SU-DHL-6 (cell line): ENCODE results near the gene E4F1.

Experiments
- H2AFZ ChIP-seq: fragments of 200-600 bp; sonication (generic); 2 replicates; pipeline ENCODE4 v1.6.1; 2014; ENCODE audit warnings: low read depth, mild to moderate bottlenecking, moderate library complexity, mixed read lengths, antibody characterized with exemption, low read length; ENCODE audit not compliant: severe bottlenecking
- H3F3A ChIP-seq: fragments of 200-600 bp; shearing (Covaris generic); 2 replicates; pipeline ENCODE4 v1.6.0; 2016; ENCODE audit warnings: antibody characterized with exemption, mild to moderate bottlenecking; ENCODE audit not compliant: insufficient read depth
- H3K27ac ChIP-seq: fragments of 200-600 bp; sonication (generic); 2 replicates; pipeline ENCODE4 v1.5.1; 2016; ENCODE audit warnings: low read depth, mild to moderate bottlenecking, low read length, moderate library complexity, mixed read lengths
- H3K27me3 ChIP-seq: fragments of 200-600 bp; sonication (generic), shearing (Covaris generic); 2 replicates; pipeline ENCODE4 v1.6.0; 2014; ENCODE audit warnings: mild to moderate bottlenecking, low read length
- H3K36me3 ChIP-seq: fragments of 200-600 bp; sonication (generic); 2 replicates; pipeline ENCODE4 v1.6.1; 2014; ENCODE audit warnings: mild to moderate bottlenecking, low read length, mixed read lengths
- H3K4me2 ChIP-seq: fragments of 300-600, 200-600 bp; shearing (Covaris generic), sonication (generic); 2 replicates; pipeline ENCODE4 v1.6.0; 2014; ENCODE audit warnings: low read length, low read depth, mild to moderate bottlenecking; ENCODE audit not compliant: poor library complexity, severe bottlenecking
- H3K4me3 ChIP-seq: fragments of 200-600 bp; sonication (generic); 2 replicates; pipeline ENCODE4 v1.5.1; 2014; ENCODE audit warnings: antibody characterized with exemption, low read length, mild to moderate bottlenecking, mixed read lengths; ENCODE audit not compliant: insufficient read depth, poor library complexity, severe bottlenecking
- H3K79me2 ChIP-seq: fragments of 200-600 bp; sonication (generic); 2 replicates; pipeline ENCODE4 v1.6.1; 2014; ENCODE audit warnings: mild to moderate bottlenecking, low read length, moderate library complexity; ENCODE audit not compliant: insufficient read depth
- H3K9ac ChIP-seq: fragments of 200-600 bp; sonication (generic); 2 replicates; pipeline ENCODE4 v1.7.0; 2014; ENCODE audit warnings: mild to moderate bottlenecking, low read length
- H3K9me2 ChIP-seq: fragments of 200-600 bp; sonication (generic); replicated peaks from 2 replicates; pipeline ENCODE4 v1.6.1; 2014; ENCODE audit warnings: low read length; ENCODE audit not compliant: insufficient read depth
- H3K9me3 ChIP-seq: fragments of 200-600 bp; sonication (generic); 2 replicates; pipeline ENCODE4 v1.6.1; 2014; ENCODE audit warnings: low read length, mixed read lengths; ENCODE audit not compliant: insufficient read depth
- H4K20me1 ChIP-seq: fragments of 200-600 bp; sonication (generic); 2 replicates; pipeline ENCODE4 v1.6.1; 2014; ENCODE audit warnings: low read depth, mild to moderate bottlenecking, antibody characterized with exemption, low read length, moderate library complexity, mixed read lengths
- EZH2phosphoT487 ChIP-seq: fragments of 200-600 bp; sonication (generic), shearing (Covaris generic); conservative IDR thresholded peaks from 2 replicates; pipeline ENCODE4 v1.6.1; 2018; ENCODE audit warnings: mild to moderate bottlenecking, antibody characterized with exemption, low read length, moderate library complexity, mixed read lengths
- TF ChIP-seq, protein P1 (sequence below): fragments of 200-600 bp; sonication (generic); IDR thresholded peaks from one replicate; pipeline ENCODE4 v1.5.1; 2017; ENCODE audit warnings: antibody characterized with exemption, mild to moderate bottlenecking, low read length, moderate library complexity; ENCODE audit not compliant: insufficient read depth, poor library complexity, severe bottlenecking

The E4F1 gene

DNA sequence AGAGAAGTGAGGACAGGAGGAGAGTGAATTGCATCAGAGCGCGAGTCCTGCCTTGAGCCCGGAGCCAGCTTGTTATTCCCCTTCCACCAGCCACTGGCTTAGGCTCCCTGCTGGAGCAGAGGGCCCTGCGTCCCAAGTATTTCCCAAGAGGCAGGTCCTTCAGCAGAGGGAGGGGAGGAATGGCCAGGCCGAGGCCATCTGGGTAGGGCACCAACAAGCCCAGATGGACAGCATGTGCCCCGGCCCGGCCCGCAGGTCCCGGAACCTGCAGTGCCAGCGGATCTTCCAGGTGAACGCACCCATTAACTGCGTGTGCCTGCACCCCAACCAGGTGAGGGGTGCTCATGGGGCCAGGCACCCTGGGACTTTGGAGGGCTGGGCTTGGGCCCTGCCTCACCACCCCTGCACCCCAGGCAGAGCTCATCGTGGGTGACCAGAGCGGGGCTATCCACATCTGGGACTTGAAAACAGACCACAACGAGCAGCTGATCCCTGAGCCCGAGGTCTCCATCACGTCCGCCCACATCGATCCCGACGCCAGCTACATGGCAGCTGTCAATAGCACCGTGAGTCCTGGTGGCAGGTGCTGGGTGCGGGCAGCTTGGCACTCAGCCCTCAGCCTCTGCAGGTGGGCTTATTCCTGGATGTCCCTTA, 16.5 kb upstream of the E4F1 start:
- no peak for TF ChIP-seq EZH2phosphoT487
- TF ChIP-seq, protein P1, sequence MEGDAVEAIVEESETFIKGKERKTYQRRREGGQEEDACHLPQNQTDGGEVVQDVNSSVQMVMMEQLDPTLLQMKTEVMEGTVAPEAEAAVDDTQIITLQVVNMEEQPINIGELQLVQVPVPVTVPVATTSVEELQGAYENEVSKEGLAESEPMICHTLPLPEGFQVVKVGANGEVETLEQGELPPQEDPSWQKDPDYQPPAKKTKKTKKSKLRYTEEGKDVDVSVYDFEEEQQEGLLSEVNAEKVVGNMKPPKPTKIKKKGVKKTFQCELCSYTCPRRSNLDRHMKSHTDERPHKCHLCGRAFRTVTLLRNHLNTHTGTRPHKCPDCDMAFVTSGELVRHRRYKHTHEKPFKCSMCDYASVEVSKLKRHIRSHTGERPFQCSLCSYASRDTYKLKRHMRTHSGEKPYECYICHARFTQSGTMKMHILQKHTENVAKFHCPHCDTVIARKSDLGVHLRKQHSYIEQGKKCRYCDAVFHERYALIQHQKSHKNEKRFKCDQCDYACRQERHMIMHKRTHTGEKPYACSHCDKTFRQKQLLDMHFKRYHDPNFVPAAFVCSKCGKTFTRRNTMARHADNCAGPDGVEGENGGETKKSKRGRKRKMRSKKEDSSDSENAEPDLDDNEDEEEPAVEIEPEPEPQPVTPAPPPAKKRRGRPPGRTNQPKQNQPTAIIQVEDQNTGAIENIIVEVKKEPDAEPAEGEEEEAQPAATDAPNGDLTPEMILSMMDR: no peak
- Histone ChIP-seq H3K4me3 (peak overlapping the region; percentile 86), H4K20me1 (no peaks in the 10 kb centered on the region), H3K9me3 (no peaks in the 10 kb centered on the region), H3K9ac (peak overlapping the region; percentile 90), H2AFZ (no peak overlapping the region), H3K27ac (peak overlapping the region; percentile 74; the same call in 1 of the 2 replicates), H3K36me3 (no peaks in the 10 kb centered on the region), H3K27me3 (no peaks in the 10 kb centered on the region), H3F3A (peaks cover 3% of the 10 kb centered on the region; the same call in 1 of the 2 replicates), H3K79me2 (peaks cover 8% of the 10 kb centered on the region; the same call in 1 of the 2 replicates), H3K4me2 (peak overlapping the region; percentile 79), H3K9me2 (no peaks in the 10 kb centered on the region)

DNA sequence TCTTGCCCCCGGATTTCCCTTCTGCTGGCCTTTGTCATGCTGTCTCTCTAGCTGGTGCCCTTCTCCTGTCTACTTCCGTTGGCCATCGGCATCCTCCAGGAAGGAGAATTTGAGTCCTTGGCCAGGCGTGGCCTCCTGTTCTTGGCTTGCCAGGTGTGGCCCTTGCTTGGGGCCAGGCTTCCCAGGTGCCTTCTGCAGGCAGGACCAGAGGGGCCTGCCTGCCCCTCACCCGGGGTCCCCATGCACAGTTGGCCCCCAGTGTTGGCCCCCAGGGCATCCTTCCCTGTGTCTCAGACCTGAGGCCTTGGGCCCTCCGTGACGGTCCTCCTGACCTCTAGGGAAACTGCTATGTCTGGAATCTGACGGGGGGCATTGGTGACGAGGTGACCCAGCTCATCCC, 15.5 kb upstream of the E4F1 start:
- Histone ChIP-seq H3F3A (peaks cover 7% of the 10 kb centered on the region; the same call in 1 of the 2 replicates), H4K20me1 (no peaks in the 10 kb centered on the region), H3K9ac (no peak overlapping the region), H3K9me2 (no peaks in the 10 kb centered on the region), H3K27me3 (no peaks in the 10 kb centered on the region), H3K4me2 (no peak overlapping the region), H2AFZ (no peak overlapping the region), H3K4me3 (no peak overlapping the region), H3K36me3 (no peaks in the 10 kb centered on the region), H3K27ac (no peak overlapping the region), H3K79me2 (peaks cover 12% of the 10 kb centered on the region; the same call in 1 of the 2 replicates), H3K9me3 (no peaks in the 10 kb centered on the region)
- TF ChIP-seq EZH2phosphoT487: no peak
- TF ChIP-seq, protein P1: no peak

DNA sequence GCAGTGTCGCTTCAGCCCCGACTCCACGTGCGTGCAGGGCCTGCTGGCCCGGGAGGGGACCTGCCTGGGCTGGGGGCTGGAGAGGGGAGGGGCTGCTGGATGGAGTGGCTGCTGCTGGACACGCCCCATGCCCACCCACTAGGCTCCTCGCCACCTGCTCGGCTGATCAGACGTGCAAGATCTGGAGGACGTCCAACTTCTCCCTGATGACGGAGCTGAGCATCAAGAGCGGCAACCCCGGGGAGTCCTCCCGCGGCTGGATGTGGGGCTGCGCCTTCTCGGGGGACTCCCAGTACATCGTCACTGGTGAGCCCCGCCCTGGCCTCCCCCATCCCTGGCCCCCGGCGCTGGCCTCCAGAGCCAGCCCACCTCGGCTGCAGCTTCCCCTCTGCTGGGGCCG, 15.1 kb upstream of the E4F1 start:
- Histone ChIP-seq H3K27me3 (no peaks in the 10 kb centered on the region), H3K9me3 (no peaks in the 10 kb centered on the region), H3K27ac (no peak overlapping the region), H3K9ac (no peak overlapping the region), H3F3A (peaks cover 7% of the 10 kb centered on the region; the same call in 1 of the 2 replicates), H2AFZ (no peak overlapping the region), H3K79me2 (peaks cover 16% of the 10 kb centered on the region), H3K4me3 (no peak overlapping the region), H3K9me2 (no peaks in the 10 kb centered on the region), H3K36me3 (no peaks in the 10 kb centered on the region), H4K20me1 (no peaks in the 10 kb centered on the region), H3K4me2 (no peak overlapping the region)
- TF ChIP-seq, protein P1: no peak
- TF ChIP-seq EZH2phosphoT487: no peak
